Measurements from ENCODE around the gene NR2F2. TPM values are rescaled to one million over a fixed set of nuclear protein-coding genes. Genes with fewer than 3 reads are reported as not detected.

Gene NR2F2
- total RNA-seq, 4 donors from 2014 or later = 4.3 to 14.6 (median 9.3) TPM

DNA sequence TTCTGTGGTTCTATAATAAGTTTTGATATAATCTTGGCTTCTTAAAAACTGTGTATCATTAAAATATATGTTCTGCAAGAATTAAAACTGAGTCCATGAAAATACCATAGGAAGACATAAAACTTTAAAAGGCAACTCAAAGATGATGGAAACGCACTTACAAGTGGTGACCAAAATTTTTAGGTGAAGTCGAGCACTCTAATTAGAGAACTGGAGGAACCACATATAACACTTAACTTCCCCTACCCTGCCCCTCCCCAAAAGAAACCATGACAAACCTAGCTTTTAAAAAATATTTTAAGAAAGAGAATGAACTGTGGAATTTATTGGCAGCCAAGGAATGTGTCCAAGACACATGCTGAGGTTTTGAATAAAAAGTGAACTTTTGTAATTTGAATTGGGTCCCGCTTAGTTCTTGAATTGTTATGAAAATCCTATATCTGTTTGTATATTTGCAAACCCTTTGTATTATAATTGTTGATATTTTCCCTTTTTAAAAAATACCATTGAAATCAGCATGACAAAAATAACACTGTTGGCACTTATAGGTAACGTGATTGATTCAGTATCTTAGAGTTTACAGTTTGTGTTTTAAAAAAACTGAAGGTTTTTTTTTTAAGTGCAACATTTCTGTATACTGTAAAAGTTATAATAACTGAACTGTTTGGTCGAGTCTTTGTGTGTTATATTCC is 7.7 kb downstream of the NR2F2 start:
- intact Hi-C loops (cut with DNase I; ENCODE audit: low total_unique reads) = loop anchor here (1.0 to 10.0 kb wide), 3 partner anchors 8 to 1627 kb away; partner anchors contain the start of genes ARRDC4 and NR2F2
- peak overlapping the region; percentile 81 to 94 (median 84) for H3K4me3 ChIP-seq
- TF ChIP-seq POLR2A (IDR thresholded peaks at IDR 0.05) = no peak
- TF ChIP-seq, protein P1, sequence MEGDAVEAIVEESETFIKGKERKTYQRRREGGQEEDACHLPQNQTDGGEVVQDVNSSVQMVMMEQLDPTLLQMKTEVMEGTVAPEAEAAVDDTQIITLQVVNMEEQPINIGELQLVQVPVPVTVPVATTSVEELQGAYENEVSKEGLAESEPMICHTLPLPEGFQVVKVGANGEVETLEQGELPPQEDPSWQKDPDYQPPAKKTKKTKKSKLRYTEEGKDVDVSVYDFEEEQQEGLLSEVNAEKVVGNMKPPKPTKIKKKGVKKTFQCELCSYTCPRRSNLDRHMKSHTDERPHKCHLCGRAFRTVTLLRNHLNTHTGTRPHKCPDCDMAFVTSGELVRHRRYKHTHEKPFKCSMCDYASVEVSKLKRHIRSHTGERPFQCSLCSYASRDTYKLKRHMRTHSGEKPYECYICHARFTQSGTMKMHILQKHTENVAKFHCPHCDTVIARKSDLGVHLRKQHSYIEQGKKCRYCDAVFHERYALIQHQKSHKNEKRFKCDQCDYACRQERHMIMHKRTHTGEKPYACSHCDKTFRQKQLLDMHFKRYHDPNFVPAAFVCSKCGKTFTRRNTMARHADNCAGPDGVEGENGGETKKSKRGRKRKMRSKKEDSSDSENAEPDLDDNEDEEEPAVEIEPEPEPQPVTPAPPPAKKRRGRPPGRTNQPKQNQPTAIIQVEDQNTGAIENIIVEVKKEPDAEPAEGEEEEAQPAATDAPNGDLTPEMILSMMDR (IDR thresholded peaks at IDR 0.05 in 4 of 5, conservative IDR thresholded peaks at IDR 0.05 in 1 of 5) = no peak
- peak overlapping the region; percentile 93 to 98 (median 95) for H3K27ac ChIP-seq
- H3K9me3 ChIP-seq = no peaks in the 10 kb centered on the region
- DNase-seq (no peak), ATAC-seq (no peak)
- H3K36me3 ChIP-seq = peaks cover 0 to 6% of the 10 kb centered on the region in 2 donors
- in situ Hi-C loops (cut with MboI; ENCODE audit: low sequenced_read_pairs in 4 of 4) = loop anchor here in 2 of 4 donors (25.0 kb wide), 2 partner anchors 1076 to 1624 kb away; partner anchors contain the start of gene ARRDC4 (in 1 of the 2)
- H3K27me3 ChIP-seq = no peaks in the 10 kb centered on the region
- peaks cover 13 to 46% of the 10 kb centered on the region in 2 donors for H3K4me1 ChIP-seq

DNA sequence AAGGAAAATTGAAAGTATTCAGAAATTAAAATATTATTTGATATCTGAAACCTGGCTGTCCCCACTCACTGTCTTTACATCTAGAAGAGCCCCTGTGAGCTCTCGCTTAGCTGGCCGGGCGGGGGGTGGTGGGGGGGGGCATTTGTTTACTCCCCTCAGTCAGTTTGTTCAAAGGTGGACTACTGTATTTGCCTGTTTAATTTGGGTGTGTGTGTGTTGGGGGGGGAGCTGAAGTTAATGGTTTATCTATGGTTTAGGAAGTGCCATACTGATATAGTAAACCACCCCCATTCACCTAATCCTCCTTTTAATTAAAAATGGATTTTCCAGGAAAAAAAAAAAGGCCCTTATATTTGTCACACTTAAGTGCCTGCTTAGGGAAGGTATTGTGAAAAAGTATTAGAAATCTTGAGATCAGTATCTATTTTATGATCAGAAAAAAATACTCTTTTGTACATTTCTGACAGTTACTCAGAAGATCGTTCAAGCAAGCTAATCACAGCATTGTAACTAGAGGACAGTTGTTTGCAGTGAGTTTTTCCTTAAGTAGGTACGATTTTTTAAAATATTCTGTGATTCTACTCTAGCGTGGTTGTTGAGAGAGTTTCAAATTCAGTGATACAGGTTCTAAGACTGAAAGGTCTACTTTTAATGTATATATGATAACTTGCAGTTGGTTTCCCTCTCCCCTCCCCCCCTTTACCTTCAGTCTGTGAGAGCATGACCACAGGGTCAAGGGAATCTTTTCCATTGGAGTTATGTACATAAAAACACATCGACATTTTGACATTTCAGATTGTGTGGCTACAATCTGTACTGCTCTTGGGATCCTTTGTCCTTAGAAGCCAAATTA is 8.5 kb downstream of the NR2F2 start:
- in situ Hi-C loops (cut with MboI; ENCODE audit: low sequenced_read_pairs in 4 of 4) = loop anchor here in 2 of 4 donors (25.0 kb wide), 2 partner anchors 1077 to 1623 kb away; partner anchors contain the start of gene ARRDC4 (in 1 of the 2)

DNA sequence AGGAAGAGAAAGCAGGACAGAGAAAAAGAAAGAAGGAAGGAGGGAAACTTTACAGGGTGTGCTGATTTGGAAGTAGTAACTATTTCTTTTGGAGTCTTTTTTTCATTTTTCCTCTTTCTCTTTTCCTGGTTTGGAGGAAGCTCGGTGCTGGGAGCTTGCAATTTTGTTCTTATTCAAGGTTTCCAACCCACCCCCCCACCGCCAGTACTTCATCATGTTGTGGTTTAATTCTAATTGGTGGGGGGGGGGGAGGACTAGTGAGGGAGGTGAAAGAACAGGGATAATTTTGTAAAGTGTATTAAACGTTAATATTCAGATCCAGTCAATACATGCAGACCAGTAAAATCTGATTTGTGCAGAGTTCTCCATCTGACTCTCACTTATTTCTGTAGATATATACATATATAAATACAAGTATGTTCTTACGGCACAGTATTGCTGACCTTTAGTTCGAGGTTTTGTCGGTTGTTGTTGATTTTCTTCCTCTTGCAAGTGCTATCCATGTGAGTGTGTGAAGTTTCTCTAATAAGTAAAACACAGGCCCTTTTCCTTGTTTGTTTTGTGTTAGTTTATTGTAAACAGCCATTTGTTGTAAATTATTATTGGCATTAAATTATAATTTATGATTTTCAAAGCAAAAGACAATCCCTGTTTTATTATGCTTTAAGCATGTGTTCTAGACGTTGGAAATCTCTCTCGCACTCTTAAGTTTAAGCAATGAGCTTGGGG is 9.3 kb downstream of the NR2F2 start:
- H3K4me3 ChIP-seq = peak overlapping the region; percentile 81 to 94 (median 84)
- H3K9me3 ChIP-seq = no peaks in the 10 kb centered on the region
- in situ Hi-C loops (cut with MboI; ENCODE audit: low sequenced_read_pairs in 4 of 4) (loop anchor here in 2 of 4 donors (10.0 to 25.0 kb wide), 3 partner anchors 1075 to 1623 kb away; partner anchors contain the start of gene ARRDC4 (in 1 of the 2)), intact Hi-C loops (cut with DNase I; ENCODE audit: low total_unique reads) (loop anchor here (5.0 to 10.0 kb wide), 4 partner anchors 155 to 1625 kb away; partner anchors contain the start of gene ARRDC4)
- no peak for DNase-seq
- H3K4me1 ChIP-seq = peaks cover 7 to 39% of the 10 kb centered on the region in 2 donors
- H3K27me3 ChIP-seq = no peaks in the 10 kb centered on the region
- no peak for ATAC-seq
- no peak for TF ChIP-seq POLR2A (IDR thresholded peaks at IDR 0.05)
- TF ChIP-seq, protein P1 (IDR thresholded peaks at IDR 0.05 in 4 of 5, conservative IDR thresholded peaks at IDR 0.05 in 1 of 5) = no peak
- peak overlapping the region; percentile 93 to 98 (median 95) for H3K27ac ChIP-seq
- peaks cover 0 to 3% of the 10 kb centered on the region in 2 donors for H3K36me3 ChIP-seq

More for the DNA sequence above, 8.5 kb downstream of the NR2F2 start:
- TF ChIP-seq, protein P1 (IDR thresholded peaks at IDR 0.05 in 4 of 5, conservative IDR thresholded peaks at IDR 0.05 in 1 of 5) = no peak
- no peak for TF ChIP-seq POLR2A (IDR thresholded peaks at IDR 0.05)
- peak overlapping the region; percentile 93 to 98 (median 95) for H3K27ac ChIP-seq
- intact Hi-C loops (cut with DNase I; ENCODE audit: low total_unique reads) = loop anchor here (1.0 to 10.0 kb wide), 3 partner anchors 9 to 1626 kb away; partner anchors contain the start of genes ARRDC4 and NR2F2
- peaks cover 0 to 6% of the 10 kb centered on the region in 2 donors for H3K36me3 ChIP-seq
- peak overlapping the region; percentile 81 to 94 (median 84) for H3K4me3 ChIP-seq
- H3K9me3 ChIP-seq = no peaks in the 10 kb centered on the region
- H3K4me1 ChIP-seq = peaks cover 13 to 44% of the 10 kb centered on the region in 2 donors
- DNase-seq = no peak
- no peak for ATAC-seq
- no peaks in the 10 kb centered on the region for H3K27me3 ChIP-seq

DNA sequence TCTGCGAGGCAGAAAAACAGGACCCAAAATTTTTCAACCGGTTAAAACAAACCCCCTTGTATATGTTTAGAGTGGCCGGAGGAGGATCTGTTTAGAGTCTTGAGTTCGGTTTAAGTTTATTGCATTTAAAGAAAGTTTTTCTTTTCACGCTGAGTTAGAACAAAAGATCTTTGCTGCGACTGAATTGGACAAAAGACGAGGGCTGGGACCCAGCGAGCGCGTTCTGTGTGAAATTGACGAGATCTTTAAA is 9.8 kb downstream of the NR2F2 start:
- in situ Hi-C loops (cut with MboI; ENCODE audit: low sequenced_read_pairs in 4 of 4) (loop anchor here in 2 of 4 donors (10.0 to 25.0 kb wide), 3 partner anchors 1075 to 1622 kb away; partner anchors contain the start of gene ARRDC4 (in 1 of the 2)), intact Hi-C loops (cut with DNase I; ENCODE audit: low total_unique reads) (loop anchor here (5.0 to 10.0 kb wide), 2 partner anchors 288 to 895 kb away; no protein-coding TSS in a partner anchor)

More for the DNA sequence above, 9.8 kb downstream of the NR2F2 start:
- no peaks in the 10 kb centered on the region for H3K27me3 ChIP-seq
- ATAC-seq (no peak), DNase-seq (no peak)
- peak overlapping the region; percentile 93 to 98 (median 95) for H3K27ac ChIP-seq
- H3K4me1 ChIP-seq = peaks cover 2 to 40% of the 10 kb centered on the region in 2 donors
- TF ChIP-seq POLR2A (IDR thresholded peaks at IDR 0.05) = no peak
- TF ChIP-seq, protein P1 (IDR thresholded peaks at IDR 0.05 in 4 of 5, conservative IDR thresholded peaks at IDR 0.05 in 1 of 5) = no peak
- H3K9me3 ChIP-seq = no peaks in the 10 kb centered on the region
- H3K36me3 ChIP-seq = no peaks in the 10 kb centered on the region
- H3K4me3 ChIP-seq = peak overlapping the region; percentile 81 to 94 (median 84)
